NCI-H510A treated with DMSO at 0.1 percent for 48 hours (cell line): ENCODE measurements around the gene HS6ST1.

ENCODE experiments used
- DNase-seq: peaks from one replicate; lab custom pipeline; 2025; lab: John Stamatoyannopoulos, UW

HS6ST1 gene

GRCh38 chr2:128318776-128319464 lies at the start of gene HS6ST1:
Gene HS6ST1 (minus strand): TSS chr2:128318868. CDS start chr2:128318563, 305 bp downstream.
- peak; percentile 57 for DNase-seq

GRCh38 chr2:128367601-128368359 lies 49.1 kb upstream of the HS6ST1 start:
- no peak for DNase-seq

- no peak for DNase-seq
These were observed 48.2 kb upstream of the HS6ST1 start for GRCh38 chr2:128366713-128367511.

GRCh38 chr2:128365217-128365905 lies 46.7 kb upstream of the HS6ST1 start:
- DNase-seq: no peak

GRCh38 chr2:128364441-128364911 lies 45.8 kb upstream of the HS6ST1 start:
- no peak for DNase-seq

GRCh38 chr2:128363934-128364361 lies 45.3 kb upstream of the HS6ST1 start:
- no peak for DNase-seq

- no peak for DNase-seq
These were observed 44.2 kb upstream of the HS6ST1 start for GRCh38 chr2:128362889-128363228.

- no peak for DNase-seq
These were observed 43.7 kb upstream of the HS6ST1 start for GRCh38 chr2:128362176-128362888.

- DNase-seq: no peak
These were observed 42.9 kb upstream of the HS6ST1 start for GRCh38 chr2:128361376-128362131.

GRCh38 chr2:128360711-128361110 lies 42.0 kb upstream of the HS6ST1 start:
- no peak for DNase-seq

- DNase-seq: no peak
These were observed 41.2 kb upstream of the HS6ST1 start for GRCh38 chr2:128359841-128360240.

GRCh38 chr2:128358941-128359731 lies 40.5 kb upstream of the HS6ST1 start:
- no peak for DNase-seq

GRCh38 chr2:128357506-128358370 lies 39.1 kb upstream of the HS6ST1 start:
- DNase-seq: no peak

GRCh38 chr2:128356127-128356526 lies 37.5 kb upstream of the HS6ST1 start:
- DNase-seq: no peak

GRCh38 chr2:128354726-128355470 lies 36.2 kb upstream of the HS6ST1 start:
- no peak for DNase-seq

- no peak for DNase-seq
These were observed 35.5 kb upstream of the HS6ST1 start for GRCh38 chr2:128354161-128354560.

GRCh38 chr2:128350736-128351135 lies 32.1 kb upstream of the HS6ST1 start:
- no peak for DNase-seq

- DNase-seq: no peak
These were observed 30.0 kb upstream of the HS6ST1 start for GRCh38 chr2:128348701-128349100.
